NCI-H1105 treated with DMSO at 0.1 percent for 48 hours (cell line): Measurements from ENCODE around the gene TBCE.
"Not testable (repeated sequence)": the region's sequence is repeated elsewhere in the genome, so short reads cannot be mapped to it uniquely, and the experiment has no call there.

Experiments used
- DNase-seq: peaks from one replicate; lab custom pipeline; 2025; lab: John Stamatoyannopoulos, UW

TBCE gene

GRCh38 chr1:235351898-235352297 is 15.3 kb upstream of the TBCE start:
- DNase-seq, result no peak

GRCh38 chr1:235357485-235358373 is 9.5 kb upstream of the TBCE start:
- DNase-seq, result no peak

- DNase-seq, result no peak
Measured at GRCh38 chr1:235358899-235359298, 8.3 kb upstream of the TBCE start.

- not testable (repeated sequence) for DNase-seq
Measured at GRCh38 chr1:235364189-235364588, 3.0 kb upstream of the TBCE start.

DNA sequence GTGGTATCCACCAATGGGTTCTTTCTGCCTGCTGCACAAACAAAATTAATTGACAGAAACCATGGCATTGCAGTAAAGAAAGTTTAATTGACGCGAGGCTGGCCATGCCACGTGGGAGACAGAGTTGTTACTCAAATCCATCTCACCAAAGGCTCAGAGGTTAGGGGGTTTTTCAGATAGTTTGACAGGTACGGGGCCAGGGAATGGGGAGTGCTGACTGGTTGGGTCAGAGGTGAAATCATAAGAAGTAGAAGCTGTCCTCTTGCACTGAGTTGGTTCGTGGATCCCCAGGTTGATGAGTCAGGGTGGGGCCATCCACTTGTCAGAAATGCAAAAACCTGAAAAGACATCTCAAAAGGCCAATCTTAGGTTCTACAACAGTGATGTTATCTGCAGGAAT is 941 bp upstream of the TBCE start:
- no peak for DNase-seq

- DNase-seq, result no peak
Measured at GRCh38 chr1:235368428-235368827, 1.2 kb downstream of the TBCE start.

GRCh38 chr1:235369802-235370201 is 2.6 kb downstream of the TBCE start:
- DNase-seq, result no peak

DNA sequence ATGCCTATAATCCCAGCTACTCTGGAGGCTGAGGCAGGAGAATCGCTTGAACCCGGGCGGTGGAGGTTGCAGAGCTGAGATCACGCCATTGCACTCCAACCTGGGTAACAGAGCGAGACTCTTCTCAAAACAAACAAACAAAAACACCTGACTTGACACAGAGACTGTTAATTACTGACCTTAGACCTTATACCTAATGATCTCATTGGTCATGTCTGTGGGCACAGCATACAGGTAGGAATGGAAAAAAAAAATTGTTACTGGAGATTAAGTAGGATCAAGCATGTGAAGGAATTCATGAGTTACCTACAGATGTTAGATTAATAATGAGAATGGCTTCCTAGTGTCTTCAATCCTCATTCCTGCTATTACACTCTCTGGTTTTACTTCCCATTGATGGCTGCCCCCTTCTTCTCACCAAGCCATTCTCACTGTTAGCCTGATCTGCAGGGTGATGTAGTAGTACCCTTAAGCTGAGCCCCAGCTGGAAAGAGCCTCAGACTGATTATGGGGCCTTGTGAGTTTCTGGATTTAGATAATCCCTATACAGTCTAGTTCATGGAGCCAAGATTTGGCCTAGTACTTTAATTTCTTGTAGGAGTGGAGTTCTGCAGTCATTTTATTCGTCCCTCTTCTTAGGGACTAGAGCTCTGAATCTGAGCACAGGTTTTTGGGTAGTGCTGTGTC is 8.8 kb downstream of the TBCE start:
- no peak for DNase-seq

GRCh38 chr1:235378134-235378735 is 11.0 kb downstream of the TBCE start:
- not testable (repeated sequence) for DNase-seq

- DNase-seq, result not testable (repeated sequence)
Measured at GRCh38 chr1:235381955-235382739, 14.9 kb downstream of the TBCE start.

DNA sequence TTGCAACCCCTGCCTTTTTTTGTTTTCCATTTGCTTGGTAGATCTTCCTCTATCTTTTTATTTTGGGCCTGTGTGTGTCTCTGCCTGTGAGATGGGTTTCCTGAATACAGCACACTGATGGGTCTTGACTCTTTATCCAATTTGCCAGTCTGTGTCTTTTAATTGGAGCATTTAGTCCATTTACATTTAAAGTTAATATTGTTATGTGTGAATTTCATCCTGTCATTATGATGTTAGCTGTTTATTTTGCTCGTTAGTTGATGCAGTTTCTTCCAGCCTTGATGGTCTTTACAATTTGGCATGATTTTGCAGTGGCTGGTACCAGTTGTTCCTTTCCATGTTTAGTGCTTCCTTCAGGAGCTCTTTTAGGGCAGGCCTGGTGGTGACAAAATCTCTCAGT is 18.4 kb downstream of the TBCE start:
- DNase-seq, result not testable (repeated sequence)

DNA sequence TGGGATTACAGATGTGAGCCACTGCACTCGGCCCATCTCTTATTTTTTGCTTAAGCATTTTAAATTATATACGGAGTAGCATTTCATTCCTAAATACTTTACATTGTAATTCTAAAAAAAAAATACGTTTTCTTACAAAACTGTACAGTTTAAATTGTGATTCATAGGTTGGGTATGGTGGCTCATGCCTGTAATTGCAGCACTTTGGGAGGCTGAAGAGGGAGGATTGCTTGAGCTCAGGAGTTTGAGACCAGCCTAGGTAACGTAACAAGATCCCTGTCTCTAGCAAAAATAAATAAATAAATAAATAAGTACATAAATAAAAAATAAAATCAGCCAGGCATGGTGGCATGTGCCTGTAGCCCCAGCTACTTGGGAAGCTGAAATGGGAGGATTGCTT is 24.6 kb downstream of the TBCE start:
- no peak for DNase-seq

DNA sequence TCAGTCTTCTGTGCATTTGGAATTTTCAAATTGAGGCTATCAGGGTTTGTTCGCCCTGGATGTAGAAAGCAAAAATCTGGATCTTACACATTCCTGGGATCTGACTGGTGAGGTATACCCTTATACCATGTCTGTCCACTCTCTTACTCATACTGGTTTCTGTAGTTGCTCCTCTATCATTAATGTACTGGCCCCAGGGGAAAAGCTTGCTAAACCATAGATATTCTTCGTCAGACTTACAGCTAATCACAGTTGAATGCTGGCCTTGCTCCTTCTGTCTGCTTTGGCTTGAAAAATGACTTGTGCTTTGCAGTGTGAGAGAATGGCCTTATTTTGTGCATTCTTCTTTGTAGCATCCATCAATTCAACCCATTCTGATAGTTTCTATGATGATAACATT is 30.5 kb downstream of the TBCE start:
- no peak for DNase-seq

DNA sequence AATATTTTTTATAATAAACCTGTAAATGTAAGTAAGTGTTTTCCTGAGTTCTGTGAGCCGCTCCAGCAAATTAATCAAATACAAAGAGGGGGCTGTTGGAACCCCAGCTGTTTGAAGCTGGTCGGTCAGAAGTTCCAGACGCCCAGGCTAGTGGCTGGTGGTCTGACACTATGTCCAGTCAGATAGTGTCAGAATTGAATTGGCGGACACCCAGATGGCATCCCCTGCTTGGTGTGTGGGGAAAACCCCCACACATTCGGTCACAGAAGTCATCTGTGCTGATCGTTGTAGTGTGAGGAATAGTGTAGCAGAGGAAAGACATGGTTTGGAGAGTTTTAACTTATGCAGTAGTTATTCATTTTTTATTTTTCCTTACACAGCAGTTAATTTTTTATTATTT is 32.4 kb downstream of the TBCE start:
- no peak for DNase-seq

- DNase-seq, result no peak
Measured at GRCh38 chr1:235401251-235401650, 34.0 kb downstream of the TBCE start.

- DNase-seq, result no peak
Measured at GRCh38 chr1:235402457-235403200, 35.4 kb downstream of the TBCE start.

DNA sequence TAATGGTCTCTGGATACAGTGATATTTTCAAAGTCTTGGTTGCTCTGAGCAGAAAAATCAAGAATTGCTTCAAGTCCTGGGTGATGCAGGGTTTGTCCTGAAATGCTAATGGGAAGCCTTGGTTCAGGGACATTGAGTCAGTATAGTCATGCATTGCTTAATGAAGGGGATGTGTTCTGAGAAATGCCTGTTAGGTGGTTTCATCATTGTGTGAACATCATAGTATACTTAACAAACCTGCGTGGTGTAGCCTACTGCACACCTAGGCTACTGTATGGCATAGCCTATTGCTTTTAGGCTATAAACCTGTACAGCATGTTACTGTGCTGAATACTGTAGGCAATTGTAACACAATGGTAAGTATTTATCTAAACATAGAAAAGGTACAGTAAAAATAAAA is 36.4 kb downstream of the TBCE start:
- DNase-seq, result no peak

DNA sequence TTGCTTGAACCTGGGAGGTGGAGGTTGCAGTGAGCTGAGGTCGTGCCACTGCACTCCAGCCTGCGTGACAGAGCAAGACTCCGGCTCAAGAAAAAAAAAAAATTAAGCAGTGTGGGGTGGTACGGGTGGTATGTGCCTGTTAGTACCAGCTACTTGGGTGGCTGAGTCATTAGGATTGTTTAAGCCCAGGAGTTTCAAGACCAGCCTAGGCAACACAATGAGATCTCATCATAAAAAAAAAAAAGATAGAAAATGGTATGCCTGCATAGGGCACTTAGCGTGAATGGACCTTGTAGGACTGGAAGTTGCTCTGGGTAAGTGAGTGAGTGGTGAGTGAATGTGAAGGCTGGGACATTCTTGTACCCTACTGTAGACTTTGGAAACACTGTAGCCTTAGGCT is 37.0 kb downstream of the TBCE start:
- no peak for DNase-seq

- no peak for DNase-seq
Measured at GRCh38 chr1:235407419-235407818, 40.2 kb downstream of the TBCE start.

DNA sequence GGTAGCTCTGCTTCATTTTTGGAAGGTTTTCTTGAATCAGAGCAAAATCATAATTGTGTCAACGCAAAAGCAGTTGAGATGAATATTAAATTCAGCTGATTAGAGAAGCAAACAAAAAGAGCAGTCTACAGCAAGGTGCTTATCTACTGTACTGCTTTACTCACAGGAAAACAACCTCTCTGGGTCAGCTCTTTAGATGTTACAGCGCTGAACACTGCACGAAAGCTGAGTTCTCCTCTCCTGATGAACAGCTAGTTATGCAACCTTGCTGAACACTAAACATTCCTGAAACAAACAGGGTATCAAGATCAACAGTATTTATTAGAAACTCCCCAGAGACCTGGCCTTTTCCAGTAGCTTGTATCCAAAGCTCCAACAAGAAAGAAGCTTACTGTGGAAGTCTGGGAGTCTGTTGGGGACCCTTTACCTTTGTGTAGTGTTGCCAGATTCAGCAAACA is 41.3 kb downstream of the TBCE start:
- DNase-seq, result no peak

- no peak for DNase-seq
Measured at GRCh38 chr1:235409042-235409820, 42.0 kb downstream of the TBCE start.
